Activated CD4-positive, alpha-beta T cell treated with anti-CD3 and anti-CD28 coated beads, Interleukin-10, Interleukin-2, amounts not matched to agents 100 ng/mL and 50 ng/mL, durations not matched to agents 16 hours and 8 hours (primary cell): ENCODE data around the gene HTRA3.
"Not testable (repeated sequence)": the region's sequence is repeated elsewhere in the genome, so short reads cannot be mapped to it uniquely, and the experiment has no call there.

Source experiments
- DNase-seq: peaks from one replicate; pipeline ENCODE4 v3.0.0-alpha.2; 2020

The HTRA3 gene

GRCh38 chr4:8349236-8349635 is 79.7 kb downstream of the HTRA3 start:
- not testable (repeated sequence) for DNase-seq

- no peak for DNase-seq
These were observed 80.2 kb downstream of the HTRA3 start for GRCh38 chr4:8349664-8350236.

- no peak for DNase-seq
These were observed 80.8 kb downstream of the HTRA3 start for GRCh38 chr4:8350352-8350751.

- DNase-seq: no peak
These were observed 81.4 kb downstream of the HTRA3 start for GRCh38 chr4:8350841-8351461.

GRCh38 chr4:8351931-8352367 is 82.4 kb downstream of the HTRA3 start:
- no peak for DNase-seq

GRCh38 chr4:8352368-8353157 is 83.0 kb downstream of the HTRA3 start:
- no peak for DNase-seq

GRCh38 chr4:8353158-8353669 is 83.7 kb downstream of the HTRA3 start:
- no peak for DNase-seq

- DNase-seq: no peak
These were observed 84.4 kb downstream of the HTRA3 start for GRCh38 chr4:8353912-8354453.

GRCh38 chr4:8355306-8355705 is 85.8 kb downstream of the HTRA3 start:
- DNase-seq: no peak

- DNase-seq: no peak
These were observed 86.5 kb downstream of the HTRA3 start for GRCh38 chr4:8355864-8356565.
